Measurements from ENCODE around the gene DHX34.
"Not testable (repeated sequence)": the region's sequence is repeated elsewhere in the genome, so short reads cannot be mapped to it uniquely, and the experiment has no call there.

Gene DHX34

DNA sequence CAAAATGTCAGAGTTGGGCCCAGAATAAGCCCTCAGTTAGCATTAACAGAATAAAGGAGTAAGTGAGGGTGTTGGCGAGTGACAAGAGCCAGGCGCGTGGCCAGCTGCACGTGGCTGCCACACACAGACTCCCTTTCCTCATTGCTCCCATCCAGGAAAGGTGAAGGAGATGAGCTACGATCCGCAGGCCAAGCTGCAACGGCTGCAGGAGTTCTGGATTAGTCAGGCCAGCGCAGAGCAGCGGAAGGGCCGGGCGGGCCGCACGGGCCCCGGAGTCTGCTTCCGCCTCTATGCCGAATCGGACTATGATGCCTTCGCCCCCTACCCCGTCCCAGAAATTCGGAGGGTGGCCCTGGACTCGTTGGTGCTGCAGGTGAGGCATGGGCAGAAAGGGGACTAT is 13.2 kb downstream of the DHX34 start:
- H3K9me3 ChIP-seq (ENCODE audit: control insufficient read depth, insufficient read depth, low read depth, low read length) = no peaks in the 10 kb centered on the region
- H3K4me3 ChIP-seq (ENCODE audit: low read depth, low read length) = no peak overlapping the region
- no peak overlapping the region for H3K27ac ChIP-seq (ENCODE audit: extremely low read depth, low read depth, low read length)
- ChIA-PET POLR2A (interaction anchor here (0.9 kb wide), 1 partner anchor 13 kb away, joined by 6 read pairs; the partner anchor contains the start of gene DHX34), CTCF (interaction anchor here (1.0 to 2.5 kb wide), 4 partner anchors 14 to 74 kb away, joined by 3 to 12 read pairs (median 6); partner anchors contain the start of gene DHX34)
- H3K4me1 ChIP-seq (ENCODE audit: control insufficient read depth, insufficient read depth, low read length) = no peaks in the 10 kb centered on the region
- H3K36me3 ChIP-seq (ENCODE audit: control insufficient read depth in 2 of 2, insufficient read depth in 1 of 2, low read length in 2 of 2) = peaks cover 61 to 86% of the 10 kb centered on the region in 2 experiments
- TF ChIP-seq KLF7 (tag by site-specific recombination; IDR thresholded peaks at IDR 0.05; ENCODE audit: borderline replicate concordance) = no peak
- no peak for TF ChIP-seq ZNF10 (tag by site-specific recombination; IDR thresholded peaks at IDR 0.05)
- TF ChIP-seq, protein P1, sequence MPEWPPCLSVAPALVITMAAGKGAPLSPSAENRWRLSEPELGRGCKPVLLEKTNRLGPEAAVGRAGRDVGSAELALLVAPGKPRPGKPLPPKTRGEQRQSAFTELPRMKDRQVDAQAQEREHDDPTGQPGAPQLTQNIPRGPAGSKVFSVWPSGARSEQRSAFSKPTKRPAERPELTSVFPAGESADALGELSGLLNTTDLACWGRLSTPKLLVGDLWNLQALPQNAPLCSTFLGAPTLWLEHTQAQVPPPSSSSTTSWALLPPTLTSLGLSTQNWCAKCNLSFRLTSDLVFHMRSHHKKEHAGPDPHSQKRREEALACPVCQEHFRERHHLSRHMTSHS (tag by site-specific recombination; IDR thresholded peaks at IDR 0.05) = no peak
- TF ChIP-seq REPIN1 (tag by site-specific recombination; IDR thresholded peaks at IDR 0.05; ENCODE audit: low read depth) = no peak
- no peak for TF ChIP-seq ZNF776 (tag by site-specific recombination; IDR thresholded peaks at IDR 0.05; ENCODE audit: borderline replicate concordance)
- TF ChIP-seq, protein P2, sequence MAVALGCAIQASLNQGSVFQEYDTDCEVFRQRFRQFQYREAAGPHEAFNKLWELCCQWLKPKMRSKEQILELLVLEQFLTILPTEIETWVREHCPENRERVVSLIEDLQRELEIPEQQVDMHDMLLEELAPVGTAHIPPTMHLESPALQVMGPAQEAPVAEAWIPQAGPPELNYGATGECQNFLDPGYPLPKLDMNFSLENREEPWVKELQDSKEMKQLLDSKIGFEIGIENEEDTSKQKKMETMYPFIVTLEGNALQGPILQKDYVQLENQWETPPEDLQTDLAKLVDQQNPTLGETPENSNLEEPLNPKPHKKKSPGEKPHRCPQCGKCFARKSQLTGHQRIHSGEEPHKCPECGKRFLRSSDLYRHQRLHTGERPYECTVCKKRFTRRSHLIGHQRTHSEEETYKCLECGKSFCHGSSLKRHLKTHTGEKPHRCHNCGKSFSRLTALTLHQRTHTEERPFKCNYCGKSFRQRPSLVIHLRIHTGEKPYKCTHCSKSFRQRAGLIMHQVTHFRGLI (tag by site-specific recombination; IDR thresholded peaks at IDR 0.05) = no peak
- no peak for TF ChIP-seq EGR2 (tag by site-specific recombination; IDR thresholded peaks at IDR 0.05; ENCODE audit: low read depth)
- TF ChIP-seq HOXA7 (CRISPR knock-in tag; IDR thresholded peaks at IDR 0.05; ENCODE audit: borderline replicate concordance) = no peak
- no peak for TF ChIP-seq ZNF701 (tag by site-specific recombination; IDR thresholded peaks at IDR 0.05)
- TF ChIP-seq, protein P3, sequence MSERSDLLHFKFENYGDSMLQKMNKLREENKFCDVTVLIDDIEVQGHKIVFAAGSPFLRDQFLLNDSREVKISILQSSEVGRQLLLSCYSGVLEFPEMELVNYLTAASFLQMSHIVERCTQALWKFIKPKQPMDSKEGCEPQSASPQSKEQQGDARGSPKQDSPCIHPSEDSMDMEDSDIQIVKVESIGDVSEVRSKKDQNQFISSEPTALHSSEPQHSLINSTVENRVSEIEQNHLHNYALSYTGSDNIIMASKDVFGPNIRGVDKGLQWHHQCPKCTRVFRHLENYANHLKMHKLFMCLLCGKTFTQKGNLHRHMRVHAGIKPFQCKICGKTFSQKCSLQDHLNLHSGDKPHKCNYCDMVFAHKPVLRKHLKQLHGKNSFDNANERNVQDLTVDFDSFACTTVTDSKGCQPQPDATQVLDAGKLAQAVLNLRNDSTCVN (tag by site-specific recombination; optimal IDR thresholded peaks at IDR 0.05) = no peak
- TF ChIP-seq ZNF292 (tag by site-specific recombination; IDR thresholded peaks at IDR 0.05; ENCODE audit: borderline replicate concordance, low read depth) = no peak
- TF ChIP-seq PRDM1 (tag by site-specific recombination; IDR thresholded peaks at IDR 0.05) = no peak
- TF ChIP-seq, protein P4, sequence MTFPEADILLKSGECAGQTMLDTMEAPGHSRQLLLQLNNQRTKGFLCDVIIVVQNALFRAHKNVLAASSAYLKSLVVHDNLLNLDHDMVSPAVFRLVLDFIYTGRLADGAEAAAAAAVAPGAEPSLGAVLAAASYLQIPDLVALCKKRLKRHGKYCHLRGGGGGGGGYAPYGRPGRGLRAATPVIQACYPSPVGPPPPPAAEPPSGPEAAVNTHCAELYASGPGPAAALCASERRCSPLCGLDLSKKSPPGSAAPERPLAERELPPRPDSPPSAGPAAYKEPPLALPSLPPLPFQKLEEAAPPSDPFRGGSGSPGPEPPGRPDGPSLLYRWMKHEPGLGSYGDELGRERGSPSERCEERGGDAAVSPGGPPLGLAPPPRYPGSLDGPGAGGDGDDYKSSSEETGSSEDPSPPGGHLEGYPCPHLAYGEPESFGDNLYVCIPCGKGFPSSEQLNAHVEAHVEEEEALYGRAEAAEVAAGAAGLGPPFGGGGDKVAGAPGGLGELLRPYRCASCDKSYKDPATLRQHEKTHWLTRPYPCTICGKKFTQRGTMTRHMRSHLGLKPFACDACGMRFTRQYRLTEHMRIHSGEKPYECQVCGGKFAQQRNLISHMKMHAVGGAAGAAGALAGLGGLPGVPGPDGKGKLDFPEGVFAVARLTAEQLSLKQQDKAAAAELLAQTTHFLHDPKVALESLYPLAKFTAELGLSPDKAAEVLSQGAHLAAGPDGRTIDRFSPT (tag by site-specific recombination; IDR thresholded peaks at IDR 0.05) = no peak
- TF ChIP-seq, protein P5, sequence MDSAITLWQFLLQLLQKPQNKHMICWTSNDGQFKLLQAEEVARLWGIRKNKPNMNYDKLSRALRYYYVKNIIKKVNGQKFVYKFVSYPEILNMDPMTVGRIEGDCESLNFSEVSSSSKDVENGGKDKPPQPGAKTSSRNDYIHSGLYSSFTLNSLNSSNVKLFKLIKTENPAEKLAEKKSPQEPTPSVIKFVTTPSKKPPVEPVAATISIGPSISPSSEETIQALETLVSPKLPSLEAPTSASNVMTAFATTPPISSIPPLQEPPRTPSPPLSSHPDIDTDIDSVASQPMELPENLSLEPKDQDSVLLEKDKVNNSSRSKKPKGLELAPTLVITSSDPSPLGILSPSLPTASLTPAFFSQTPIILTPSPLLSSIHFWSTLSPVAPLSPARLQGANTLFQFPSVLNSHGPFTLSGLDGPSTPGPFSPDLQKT (IDR thresholded peaks at IDR 0.05; ENCODE audit: borderline replicate concordance, low read depth, low read length) = no peak

DNA sequence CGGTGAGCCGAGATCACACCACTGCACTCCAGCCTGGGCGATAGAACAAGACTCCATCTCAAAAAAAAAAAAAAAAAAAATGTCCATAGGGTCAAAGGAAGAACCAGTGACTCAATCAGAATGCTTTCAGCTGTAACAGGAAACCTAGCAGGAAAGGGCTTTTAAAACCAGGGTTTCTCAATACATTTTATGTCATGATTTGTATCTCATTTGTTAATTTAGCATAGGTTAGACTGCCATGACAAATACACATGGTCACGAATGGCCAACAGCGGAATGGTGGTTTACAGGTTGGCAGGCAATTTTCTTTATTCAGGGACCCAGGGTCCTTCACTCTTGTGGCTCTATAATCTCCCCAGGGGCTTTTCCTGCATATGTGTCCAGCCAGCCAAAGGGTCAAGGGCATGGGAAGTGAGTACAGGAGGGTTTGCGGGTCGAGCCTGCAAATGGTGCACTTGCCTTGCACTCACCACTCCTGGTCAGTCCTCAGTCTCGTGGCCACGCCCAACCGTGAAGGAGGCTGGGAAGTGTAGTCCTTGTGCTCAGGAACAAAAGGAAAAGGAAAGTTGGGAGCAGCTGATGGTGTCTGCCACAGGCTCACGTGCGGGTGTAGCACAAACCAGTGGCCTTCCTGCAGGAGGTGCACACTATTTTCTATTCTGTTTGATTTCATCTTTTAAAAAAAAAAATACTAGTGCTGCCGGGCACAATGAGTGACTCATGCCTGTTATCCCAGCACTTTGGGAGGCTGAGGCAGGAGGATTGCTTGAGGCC is 14.8 kb downstream of the DHX34 start:
- no peak overlapping the region for H3K27ac ChIP-seq (ENCODE audit: extremely low read depth, low read depth, low read length)
- CTCF ChIA-PET = interaction anchor here (0.7 kb wide), 1 partner anchor 449 kb away, joined by 3 read pairs; no protein-coding TSS in a partner anchor
- no peaks in the 10 kb centered on the region for H3K9me3 ChIP-seq (ENCODE audit: control insufficient read depth, insufficient read depth, low read depth, low read length)
- no peak overlapping the region for H3K4me3 ChIP-seq (ENCODE audit: low read depth, low read length)
- TF ChIP-seq ZBTB17 (tag by site-specific recombination; IDR thresholded peaks at IDR 0.05) (0 out of 2 replicates have a peak, but pooled peaks have one; percentile 12), SP3 (tag by site-specific recombination; IDR thresholded peaks at IDR 0.05) (0 out of 2 replicates have a peak, but pooled peaks have one; percentile 40), KLF1 (tag by site-specific recombination; IDR thresholded peaks at IDR 0.05) (0 out of 2 replicates have a peak, but pooled peaks have one; percentile 14)
- TF ChIP-seq, protein P6, sequence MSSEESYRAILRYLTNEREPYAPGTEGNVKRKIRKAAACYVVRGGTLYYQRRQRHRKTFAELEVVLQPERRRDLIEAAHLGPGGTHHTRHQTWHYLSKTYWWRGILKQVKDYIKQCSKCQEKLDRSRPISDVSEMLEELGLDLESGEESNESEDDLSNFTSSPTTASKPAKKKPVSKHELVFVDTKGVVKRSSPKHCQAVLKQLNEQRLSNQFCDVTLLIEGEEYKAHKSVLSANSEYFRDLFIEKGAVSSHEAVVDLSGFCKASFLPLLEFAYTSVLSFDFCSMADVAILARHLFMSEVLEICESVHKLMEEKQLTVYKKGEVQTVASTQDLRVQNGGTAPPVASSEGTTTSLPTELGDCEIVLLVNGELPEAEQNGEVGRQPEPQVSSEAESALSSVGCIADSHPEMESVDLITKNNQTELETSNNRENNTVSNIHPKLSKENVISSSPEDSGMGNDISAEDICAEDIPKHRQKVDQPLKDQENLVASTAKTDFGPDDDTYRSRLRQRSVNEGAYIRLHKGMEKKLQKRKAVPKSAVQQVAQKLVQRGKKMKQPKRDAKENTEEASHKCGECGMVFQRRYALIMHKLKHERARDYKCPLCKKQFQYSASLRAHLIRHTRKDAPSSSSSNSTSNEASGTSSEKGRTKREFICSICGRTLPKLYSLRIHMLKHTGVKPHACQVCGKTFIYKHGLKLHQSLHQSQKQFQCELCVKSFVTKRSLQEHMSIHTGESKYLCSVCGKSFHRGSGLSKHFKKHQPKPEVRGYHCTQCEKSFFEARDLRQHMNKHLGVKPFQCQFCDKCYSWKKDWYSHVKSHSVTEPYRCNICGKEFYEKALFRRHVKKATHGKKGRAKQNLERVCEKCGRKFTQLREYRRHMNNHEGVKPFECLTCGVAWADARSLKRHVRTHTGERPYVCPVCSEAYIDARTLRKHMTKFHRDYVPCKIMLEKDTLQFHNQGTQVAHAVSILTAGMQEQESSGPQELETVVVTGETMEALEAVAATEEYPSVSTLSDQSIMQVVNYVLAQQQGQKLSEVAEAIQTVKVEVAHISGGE (tag by site-specific recombination; conservative IDR thresholded peaks at IDR 0.05; ENCODE audit: low read depth) = no peak
- no peaks in the 10 kb centered on the region for H3K4me1 ChIP-seq (ENCODE audit: control insufficient read depth, insufficient read depth, low read length)
- POLR2A ChIA-PET = interaction anchor here (0.6 to 0.7 kb wide), 2 partner anchors 10 to 241 kb away, joined by 3 to 7 read pairs; no protein-coding TSS in a partner anchor
- H3K36me3 ChIP-seq (ENCODE audit: control insufficient read depth in 2 of 2, insufficient read depth in 1 of 2, low read length in 2 of 2) = peaks cover 59 to 75% of the 10 kb centered on the region in 2 experiments

DNA sequence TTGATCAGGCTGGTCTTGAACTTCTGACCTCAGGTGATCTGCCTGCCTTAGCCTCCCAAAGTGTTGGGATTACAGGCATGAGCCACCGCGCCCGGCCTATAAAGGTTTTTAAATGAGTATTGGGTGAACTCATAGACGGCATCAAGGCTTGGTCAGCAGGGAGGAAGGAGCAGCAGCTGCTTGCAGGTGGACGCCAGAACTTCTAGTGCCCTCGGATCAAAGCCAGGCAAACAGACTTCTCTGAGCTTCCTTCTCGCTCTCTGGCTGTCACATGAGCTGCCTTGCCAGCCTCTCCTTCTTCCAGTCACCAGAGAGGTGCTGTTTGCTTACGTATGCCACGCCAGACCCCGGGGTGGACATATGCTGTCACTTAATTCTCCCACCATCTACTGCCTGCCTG is 16.3 kb downstream of the DHX34 start:
- POLR2A ChIA-PET = interaction anchor here (1.5 kb wide), 1 partner anchor 16 kb away, joined by 6 read pairs; the partner anchor contains the start of gene DHX34
- H3K9me3 ChIP-seq (ENCODE audit: control insufficient read depth, insufficient read depth, low read depth, low read length); H3K27ac ChIP-seq (ENCODE audit: extremely low read depth, low read depth, low read length); H3K4me3 ChIP-seq (ENCODE audit: low read depth, low read length); H3K4me1 ChIP-seq (ENCODE audit: control insufficient read depth, insufficient read depth, low read length): not testable (repeated sequence)
- peaks cover 57 to 75% of the 10 kb centered on the region in 2 experiments for H3K36me3 ChIP-seq (ENCODE audit: control insufficient read depth in 2 of 2, insufficient read depth in 1 of 2, low read length in 2 of 2)
- CTCF ChIA-PET = interaction anchor here (0.6 to 2.6 kb wide), 6 partner anchors 16 to 765 kb away, joined by 3 to 14 read pairs (median 3); partner anchors contain the start of gene DHX34
